ENCODE results near the gene ATG7.

DNA sequence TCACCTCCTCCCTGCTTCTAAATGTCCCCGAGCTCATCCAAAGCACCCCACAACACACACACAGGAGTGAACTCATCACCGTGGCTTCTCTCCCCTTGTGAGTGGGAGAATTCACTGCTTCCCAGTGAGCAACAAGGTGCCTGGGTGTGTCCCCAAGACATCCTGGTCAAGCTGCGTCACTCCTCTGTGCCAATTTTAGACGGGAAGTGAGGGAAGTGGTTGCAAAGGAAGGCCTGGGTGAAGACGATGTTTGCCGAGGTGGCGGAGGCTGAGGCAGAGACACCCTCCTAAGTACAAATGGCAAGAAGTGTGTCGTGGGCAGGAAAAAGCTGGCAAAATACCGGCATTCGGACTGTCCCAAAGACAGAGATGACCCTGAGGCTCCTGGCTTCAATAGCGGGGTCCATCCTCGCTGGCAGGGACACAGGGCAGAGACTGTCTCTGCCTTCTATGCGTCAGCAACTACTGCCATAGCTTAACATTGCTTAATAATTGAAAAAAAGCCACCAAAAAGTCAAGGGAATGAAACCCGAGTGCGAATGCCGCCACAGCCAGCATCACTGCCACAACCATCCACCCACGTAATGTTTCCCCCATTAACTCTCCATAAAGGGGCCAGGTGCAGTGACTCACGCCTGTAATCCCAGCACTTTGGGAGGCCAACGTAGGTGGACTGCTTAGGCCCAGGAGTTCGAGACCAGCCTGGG, 298.7 kb downstream of the ATG7 start:
- TF ChIP-seq, protein P1, sequence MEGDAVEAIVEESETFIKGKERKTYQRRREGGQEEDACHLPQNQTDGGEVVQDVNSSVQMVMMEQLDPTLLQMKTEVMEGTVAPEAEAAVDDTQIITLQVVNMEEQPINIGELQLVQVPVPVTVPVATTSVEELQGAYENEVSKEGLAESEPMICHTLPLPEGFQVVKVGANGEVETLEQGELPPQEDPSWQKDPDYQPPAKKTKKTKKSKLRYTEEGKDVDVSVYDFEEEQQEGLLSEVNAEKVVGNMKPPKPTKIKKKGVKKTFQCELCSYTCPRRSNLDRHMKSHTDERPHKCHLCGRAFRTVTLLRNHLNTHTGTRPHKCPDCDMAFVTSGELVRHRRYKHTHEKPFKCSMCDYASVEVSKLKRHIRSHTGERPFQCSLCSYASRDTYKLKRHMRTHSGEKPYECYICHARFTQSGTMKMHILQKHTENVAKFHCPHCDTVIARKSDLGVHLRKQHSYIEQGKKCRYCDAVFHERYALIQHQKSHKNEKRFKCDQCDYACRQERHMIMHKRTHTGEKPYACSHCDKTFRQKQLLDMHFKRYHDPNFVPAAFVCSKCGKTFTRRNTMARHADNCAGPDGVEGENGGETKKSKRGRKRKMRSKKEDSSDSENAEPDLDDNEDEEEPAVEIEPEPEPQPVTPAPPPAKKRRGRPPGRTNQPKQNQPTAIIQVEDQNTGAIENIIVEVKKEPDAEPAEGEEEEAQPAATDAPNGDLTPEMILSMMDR (IDR thresholded peaks at IDR 0.05; ENCODE audit: borderline replicate concordance, extremely low read depth, low read length, poor library complexity, severe bottlenecking): no peak
- TF ChIP-seq EZH2 (IDR thresholded peaks at IDR 0.05; ENCODE audit: borderline replicate concordance, low read depth, low read length, severe bottlenecking): no peak
